HepG2 (cell line): ENCODE results near the gene SWSAP1. TPM values are rescaled to one million over a fixed set of nuclear protein-coding genes. Genes with fewer than 3 reads are reported as not detected.

ENCODE experiments used
- ATAC-seq: fragments of 200-7000 bp; cut with Tn5 transposase; 3 replicates; pipeline ENCODE4 v1.9.1; 2020; ENCODE audit warnings: mild to moderate bottlenecking, moderate library complexity
- BruUV-seq: library from RNA; stranded (reverse); fragments of 400-500 nt; replicated peaks from 2 replicates; lab custom pipeline; 2021; lab: Mats Ljungman, UMichigan
- CTCF ChIA-PET: fragments of 300-600 bp; formaldehyde crosslinking; extraction: SDS; loops from one replicate; lab custom pipeline; 2021; ENCODE audit warnings: low total read pairs, inconsistent platforms, low intra/inter-chr PET ratio; lab: Yijun Ruan, JAX
- POLR2A ChIA-PET: fragments of 350-600 bp; sonication (Branson Sonifier 250); formaldehyde crosslinking; loops from one replicate; lab custom pipeline; 2020; ENCODE audit warnings: antibody characterized with exemption, inconsistent platforms; lab: Yijun Ruan, JAX
- DNase-seq: peaks from one replicate; pipeline ENCODE4 v3.0.0-alpha.2; 2015; ENCODE audit warnings: low spot score
- FAIRE-seq: peaks from 3 replicates; lab custom pipeline; 2011; peaks lifted over from hg19 to GRCh38; lab: Jason Lieb, UNC
- H2AFZ ChIP-seq: one replicate; pipeline ENCODE4 v1.6.1; 2011; ENCODE audit warnings: low read length, inconsistent platforms
- H3K27ac ChIP-seq: fragments of 300-600 bp; 3 replicates; pipeline ENCODE4 v1.8.0; 2011; ENCODE audit warnings: mixed run types, mild to moderate bottlenecking, mixed read lengths, low read length, inconsistent platforms; ENCODE audit not compliant: insufficient read depth; ENCODE audit errors: extremely low read length
- H3K27me3 ChIP-seq, 2 experiments: fragments of 200-600 bp in 1 of 2; 2 replicates in 1 of 2; 3 replicates in 1 of 2; pipeline versions ENCODE4 v1.6.0 to v1.8.0; 2011; ENCODE audit warnings: low read length in 2 of 2, mild to moderate bottlenecking in 2 of 2, moderate library complexity in 2 of 2, inconsistent platforms in 1 of 2; ENCODE audit not compliant: insufficient read depth in 2 of 2, control insufficient read depth in 1 of 2
- H3K36me3 ChIP-seq, 2 experiments: fragments of 200-600 bp in 1 of 2; replicated peaks in 1 of 2; 2 replicates in 1 of 2; 3 replicates in 1 of 2; pipeline versions ENCODE4 v1.5.1 to v1.8.0; 2011; ENCODE audit warnings: low read length in 2 of 2, inconsistent platforms in 1 of 2; ENCODE audit not compliant: insufficient read depth in 2 of 2, control insufficient read depth in 1 of 2
- H3K4me1 ChIP-seq: 2 replicates; pipeline ENCODE4 v1.5.1; 2012; ENCODE audit warnings: low read length, inconsistent platforms; ENCODE audit not compliant: insufficient read depth
- H3K4me2 ChIP-seq: 2 replicates; pipeline ENCODE4 v1.6.0; 2011; ENCODE audit warnings: low read depth, low read length, inconsistent platforms
- H3K4me3 ChIP-seq, 3 experiments: fragments of 200-600 bp in 1 of 3; sonication (generic), shearing (Covaris generic) in 1 of 3; replicated peaks in 1 of 3; 2 replicates each; pipeline ENCODE4 v1.5.1; 2011 to 2016; ENCODE audit warnings: low read length in 3 of 3, inconsistent platforms in 2 of 3, low read depth in 2 of 3, mild to moderate bottlenecking in 2 of 3, control low read depth in 1 of 3, mixed read lengths in 1 of 3; ENCODE audit not compliant: insufficient read depth in 1 of 3
- H3K79me2 ChIP-seq: one replicate; pipeline ENCODE4 v1.6.1; 2011; ENCODE audit warnings: low read length, inconsistent platforms; ENCODE audit not compliant: insufficient read depth
- H3K9ac ChIP-seq: 2 replicates; pipeline ENCODE4 v1.6.0; 2011; ENCODE audit warnings: mild to moderate bottlenecking, low read depth, low read length, inconsistent platforms; ENCODE audit not compliant: insufficient read depth
- H3K9me3 ChIP-seq: 2 replicates; pipeline ENCODE4 v1.5.1; 2012; ENCODE audit warnings: mild to moderate bottlenecking, low read length
- H4K20me1 ChIP-seq: 2 replicates; pipeline ENCODE4 v1.6.0; 2011; ENCODE audit warnings: inconsistent platforms, mild to moderate bottlenecking, low read length, moderate library complexity; ENCODE audit not compliant: insufficient read depth
- DNMT1 ChIP-seq: sonication (generic); formaldehyde crosslinking; IDR thresholded peaks from 2 replicates; pipeline ENCODE4 v1.5.1; 2020; ENCODE audit warnings: mild to moderate bottlenecking, missing genetic modification reagents
- HOXA9 ChIP-seq: sonication (generic); formaldehyde crosslinking; IDR thresholded peaks from 2 replicates; pipeline ENCODE4 v1.8.1; 2022; ENCODE audit warnings: missing genetic modification reagents, mild to moderate bottlenecking, moderate library complexity, borderline replicate concordance
- KIAA2018 ChIP-seq: sonication (generic); formaldehyde crosslinking; IDR thresholded peaks from 2 replicates; pipeline ENCODE4 v1.5.0; 2020; ENCODE audit warnings: mild to moderate bottlenecking, missing genetic modification reagents, borderline replicate concordance
- NFRKB ChIP-seq: fragments of 450-650 bp; IDR thresholded peaks from 2 replicates; pipeline ENCODE4 v1.6.1; 2017
- PAX8 ChIP-seq: sonication (generic); formaldehyde crosslinking; IDR thresholded peaks from 2 replicates; pipeline ENCODE4 v1.8.0; 2022; ENCODE audit warnings: mild to moderate bottlenecking, missing genetic modification reagents, borderline replicate concordance
- REPIN1 ChIP-seq: sonication (generic); formaldehyde crosslinking; IDR thresholded peaks from 2 replicates; pipeline ENCODE4 v1.8.0; 2022; ENCODE audit warnings: missing genetic modification reagents, low read depth, mild to moderate bottlenecking, borderline replicate concordance
- SP1 ChIP-seq, 2 experiments: fragments of 450-650 bp in 1 of 2; sonication (generic) in 1 of 2; formaldehyde crosslinking in 1 of 2; IDR thresholded peaks; 2 replicates each; pipeline versions ENCODE4 v1.4.0 to v1.6.1; 2016 to 2020; ENCODE audit warnings: missing genetic modification reagents in 1 of 2
- ZFP36 ChIP-seq: fragments of 150-350 bp; IDR thresholded peaks from 2 replicates; pipeline ENCODE4 v1.6.1; 2018; ENCODE audit warnings: borderline replicate concordance, low read length, low read depth; ENCODE audit not compliant: partially characterized antibody
- ZNF431 ChIP-seq: sonication (generic); formaldehyde crosslinking; IDR thresholded peaks from 2 replicates; pipeline ENCODE4 v1.9.0; 2022; ENCODE audit warnings: missing genetic modification reagents, low read depth, mild to moderate bottlenecking, borderline replicate concordance
- ZNF432 ChIP-seq: sonication (generic); formaldehyde crosslinking; IDR thresholded peaks from 2 replicates; pipeline ENCODE4 v1.5.0; 2020; ENCODE audit warnings: missing genetic modification reagents, mild to moderate bottlenecking, borderline replicate concordance
- ZNF44 ChIP-seq: sonication (generic); formaldehyde crosslinking; IDR thresholded peaks from 2 replicates; pipeline ENCODE4 v1.5.1; 2020; ENCODE audit warnings: mild to moderate bottlenecking, missing genetic modification reagents
- WGBS: methylation state at CpG from one replicate; pipeline ENCODE4 v1.1.6; 2017; ENCODE audit warnings: low lambda C conversion rate; 5-methylcytosine and 5-hydroxymethylcytosine counted together
- in situ Hi-C: cut with HindIII; loops from 2 replicates; pipeline ENCODE4 v1.10.0; 2017; ENCODE audit warnings: low pct_unique_long_range_greater_than_20kb; ENCODE audit not compliant: extremely low pct_ligation_motif_present
- intact Hi-C: fragments of 100-400 bp; cut with micrococcal nuclease; formaldehyde crosslinking; loops from one replicate; pipeline ENCODE4 v1.10.0; 2022; ENCODE audit not compliant: unreplicated experiment
- polyA plus RNA-seq, 8 experiments: library from polyadenylated mRNA; depleted of rRNA in 3 of 8; stranded (reverse) in 7 of 8; unstranded in 1 of 8; fragments of >200 nt; fragmentation: Illumina TruSeq in 4 of 8; extraction: Trizol in 4 of 8; gene quantifications; 2 replicates each; pipeline versions ENCODE4 v1.2.1 to v1.2.3, GENCODE V29; 2011 to 2016; ENCODE audit warnings: low read depth in 4 of 8, missing spikeins in 1 of 8, mixed read lengths in 1 of 8; ENCODE audit not compliant: insufficient read depth in 1 of 8
- total RNA-seq, 5 experiments: library from RNA; depleted of rRNA; stranded (reverse); fragments of >200 nt; fragmentation: Illumina TruSeq; extraction: Trizol; gene quantifications; 2 replicates each; pipeline ENCODE4 v1.2.3, GENCODE V29; 2016; ENCODE audit warnings: low read depth in 1 of 5

Gene SWSAP1
- total and polyA plus RNA-seq, 2 of the 13 experiments (the other 11 are each of a cell fraction or from before 2014, with no cell fraction given) = 2.7 to 3.3 TPM

GRCh38 chr19:11331502-11331901 lies 43.0 kb upstream of the SWSAP1 start:
- Histone ChIP-seq H3K9me3 (no peaks in the 10 kb centered on the region), H3K27me3 (no peaks in the 10 kb centered on the region), H3K4me1 (no peaks in the 10 kb centered on the region), H3K4me2 (no peak overlapping the region), H3K9ac (no peak overlapping the region), H3K79me2 (no peaks in the 10 kb centered on the region), H3K27ac (no peak overlapping the region), H4K20me1 (no peaks in the 10 kb centered on the region), H2AFZ (no peak overlapping the region), H3K36me3 (peaks cover 0 to 2% of the 10 kb centered on the region in 2 experiments; a peak in 1 of 5 replicates), H3K4me3 (no peak overlapping the region)
- CTCF ChIA-PET = no interaction called here
- BruUV-seq = no TSS peak
- no peak for DNase-seq
- WGBS = 95% methylated on average over 4 of the region's 4 CpGs
- no peak for FAIRE-seq
- POLR2A ChIA-PET = no interaction called here
- intact Hi-C loops = no loop called here
- no peak for ATAC-seq
- TF ChIP-seq NFRKB (no peak), HOXA9 (CRISPR knock-in tag) (no peak), REPIN1 (CRISPR knock-in tag) (no peak), PAX8 (no peak), ZNF44 (CRISPR knock-in tag) (no peak), ZNF431 (CRISPR knock-in tag) (no peak), DNMT1 (CRISPR knock-in tag) (no peak)
- in situ Hi-C loops = no loop called here

GRCh38 chr19:11332822-11333221 lies 41.6 kb upstream of the SWSAP1 start:
- H3K4me1 ChIP-seq = peaks cover under 1% of the 10 kb centered on the region
- no TSS peak for BruUV-seq
- TF ChIP-seq ZNF432 (CRISPR knock-in tag) (no peak), ZFP36 (no peak), SP1 (IDR thresholded peaks at IDR 0.05) (no peak), SP1 (CRISPR knock-in tag; IDR thresholded peaks at IDR 0.05) (no peak), KIAA2018 (CRISPR knock-in tag) (no peak)

More at GRCh38 chr19:11332822-11333221, 41.6 kb upstream of the SWSAP1 start:
- Histone ChIP-seq H3K27ac (no peak overlapping the region), H3K9me3 (no peaks in the 10 kb centered on the region), H3K4me3 (no peak overlapping the region), H3K36me3 (peaks cover 0 to 2% of the 10 kb centered on the region in 2 experiments; a peak in 1 of 5 replicates), H3K27me3 (no peaks in the 10 kb centered on the region), H3K79me2 (no peaks in the 10 kb centered on the region), H2AFZ (no peak overlapping the region), H3K9ac (no peak overlapping the region), H3K4me2 (no peak overlapping the region), H4K20me1 (no peaks in the 10 kb centered on the region)
- intact Hi-C loops = no loop called here
- in situ Hi-C loops = no loop called here
- CTCF ChIA-PET = no interaction called here
- POLR2A ChIA-PET = interaction anchor here (1.2 to 1.4 kb wide), 2 partner anchors 9 to 13 kb away, joined by 3 to 4 read pairs; partner anchors contain the start of genes CCDC159 and TMEM205
- no peak for FAIRE-seq
- ATAC-seq = no peak
- no peak for DNase-seq
- WGBS = 97% methylated on average over 5 of the region's 5 CpGs
